WTC11 (cell line): Measurements from ENCODE around the gene PGM2L1. TPM values are rescaled to one million over a fixed set of nuclear protein-coding genes. Genes with fewer than 3 reads are reported as not detected.

Source experiments
- ATAC-seq: fragments of 200-7000 bp; cut with Tn5 transposase; 2 replicates; pipeline ENCODE4 v1.10.0; 2021; ENCODE audit warnings: mild to moderate bottlenecking, moderate library complexity
- CTCF ChIA-PET: fragments of 300-600 bp; sonication (Branson Sonifier 250); formaldehyde crosslinking; loops from one replicate; lab custom pipeline; 2021; ENCODE audit warnings: antibody characterized with exemption; lab: Charles Lee
- POLR2A ChIA-PET: fragments of 350-600 bp; sonication (Branson Sonifier 250); formaldehyde crosslinking; loops from one replicate; lab custom pipeline; 2021; ENCODE audit warnings: antibody characterized with exemption; lab: Charles Lee
- DNase-seq: peaks from one replicate; pipeline ENCODE4 v3.0.0; 2021; ENCODE audit warnings: low spot score
- H3K27ac Mint-ChIP-seq: 2 replicates; pipeline ENCODE4 v1.8.0; 2021; ENCODE audit warnings: mixed read lengths
- H3K27me3 Mint-ChIP-seq: 2 replicates; pipeline ENCODE4 v1.8.0; 2021; ENCODE audit warnings: low read depth, mild to moderate bottlenecking, moderate library complexity, mixed read lengths
- H3K36me3 Mint-ChIP-seq: 2 replicates; pipeline ENCODE4 v1.8.0; 2021; ENCODE audit warnings: mixed read lengths
- H3K4me1 Mint-ChIP-seq: 2 replicates; pipeline ENCODE4 v1.8.0; 2022; ENCODE audit warnings: mixed read lengths
- H3K4me3 Mint-ChIP-seq: 2 replicates; pipeline ENCODE4 v1.8.0; 2021; ENCODE audit warnings: mild to moderate bottlenecking, moderate library complexity, mixed read lengths
- H3K9me3 Mint-ChIP-seq: 2 replicates; pipeline ENCODE4 v1.8.0; 2021; ENCODE audit warnings: mixed read lengths
- AFF4 ChIP-seq: sonication (generic); formaldehyde crosslinking; IDR thresholded peaks from 2 replicates; pipeline ENCODE4 v1.8.1; 2023; ENCODE audit warnings: mild to moderate bottlenecking, missing genetic modification reagents, borderline replicate concordance
- ATF1 ChIP-seq: sonication (generic); formaldehyde crosslinking; IDR thresholded peaks from 2 replicates; pipeline ENCODE4 v1.8.1; 2023; ENCODE audit warnings: mild to moderate bottlenecking, moderate library complexity, missing genetic modification reagents
- ATF6 ChIP-seq: sonication (generic); formaldehyde crosslinking; IDR thresholded peaks from 2 replicates; pipeline ENCODE4 v1.8.1; 2023; ENCODE audit warnings: mild to moderate bottlenecking, missing genetic modification reagents
- EMX1 ChIP-seq: fragments of 250-450 bp; sonication (Bioruptor Pico); IDR thresholded peaks from 2 replicates; pipeline ENCODE4 v1.8.0; 2021; ENCODE audit warnings: mild to moderate bottlenecking
- ESRRA ChIP-seq: sonication (generic); formaldehyde crosslinking; IDR thresholded peaks from 2 replicates; pipeline ENCODE4 v1.8.1; 2022; ENCODE audit warnings: mild to moderate bottlenecking, missing genetic modification reagents, borderline replicate concordance
- FOXK1 ChIP-seq: sonication (generic); formaldehyde crosslinking; IDR thresholded peaks from 2 replicates; pipeline ENCODE4 v1.8.0; 2022; ENCODE audit warnings: mild to moderate bottlenecking, moderate library complexity, missing genetic modification reagents
- MAX ChIP-seq: sonication (generic); formaldehyde crosslinking; IDR thresholded peaks from 2 replicates; pipeline ENCODE4 v1.8.0; 2022; ENCODE audit warnings: mild to moderate bottlenecking, missing genetic modification reagents
- MXD4 ChIP-seq: fragments of 250-450 bp; sonication (Bioruptor Pico); IDR thresholded peaks from 2 replicates; pipeline ENCODE4 v1.8.0; 2021; ENCODE audit warnings: mild to moderate bottlenecking, moderate library complexity, borderline replicate concordance
- NFATC4 ChIP-seq: fragments of 250-450 bp; sonication (Bioruptor Pico); IDR thresholded peaks from 2 replicates; pipeline ENCODE4 v1.9.0; 2021; ENCODE audit warnings: mild to moderate bottlenecking
- NFE2L1 ChIP-seq: sonication (generic); formaldehyde crosslinking; IDR thresholded peaks from 2 replicates; pipeline ENCODE4 v1.8.1; 2023; ENCODE audit warnings: missing genetic modification reagents
- OVOL2 ChIP-seq: fragments of 250-450 bp; sonication (Bioruptor Pico); IDR thresholded peaks from 2 replicates; pipeline ENCODE4 v1.9.0; 2021; ENCODE audit warnings: mild to moderate bottlenecking, borderline replicate concordance
- SP1 ChIP-seq: sonication (generic); formaldehyde crosslinking; conservative IDR thresholded peaks from 2 replicates; pipeline ENCODE4 v1.8.1; 2022; ENCODE audit warnings: missing genetic modification reagents
- TEAD4 ChIP-seq: sonication (generic); formaldehyde crosslinking; IDR thresholded peaks from 2 replicates; pipeline ENCODE4 v1.8.0; 2022; ENCODE audit warnings: mild to moderate bottlenecking, missing genetic modification reagents
- TP53 ChIP-seq: sonication (generic); formaldehyde crosslinking; IDR thresholded peaks from 2 replicates; pipeline ENCODE4 v1.8.1; 2023; ENCODE audit warnings: mild to moderate bottlenecking, missing genetic modification reagents
- ZBTB21 ChIP-seq: sonication (generic); formaldehyde crosslinking; IDR thresholded peaks from 2 replicates; pipeline ENCODE4 v1.8.1; 2023; ENCODE audit warnings: mild to moderate bottlenecking, missing genetic modification reagents, borderline replicate concordance
- ZNF121 ChIP-seq: sonication (generic); formaldehyde crosslinking; IDR thresholded peaks from 2 replicates; pipeline ENCODE4 v1.8.0; 2023; ENCODE audit warnings: missing genetic modification reagents
- ZNF138 ChIP-seq: sonication (generic); formaldehyde crosslinking; conservative IDR thresholded peaks from 2 replicates; pipeline ENCODE4 v1.8.1; 2022; ENCODE audit warnings: mild to moderate bottlenecking, moderate library complexity, missing genetic modification reagents
- ZNF263 ChIP-seq: sonication (generic); formaldehyde crosslinking; IDR thresholded peaks from 2 replicates; pipeline ENCODE4 v1.8.1; 2022; ENCODE audit warnings: low read depth, mild to moderate bottlenecking, moderate library complexity, missing genetic modification reagents
- ZNF396 ChIP-seq: fragments of 250-450 bp; sonication (Bioruptor Pico); IDR thresholded peaks from 2 replicates; pipeline ENCODE4 v1.8.0; 2021; ENCODE audit warnings: mild to moderate bottlenecking, moderate library complexity, borderline replicate concordance
- ZNF416 ChIP-seq: fragments of 250-450 bp; sonication (Bioruptor Pico); IDR thresholded peaks from 2 replicates; pipeline ENCODE4 v1.9.0; 2021; ENCODE audit warnings: mild to moderate bottlenecking, inconsistent platforms
- total RNA-seq: library from RNA; stranded (reverse); gene quantifications from 3 replicates; pipeline ENCODE4 v1.2.3, GENCODE V29; 2021
- TF ChIP-seq, protein P1 (sequence below): sonication (generic); formaldehyde crosslinking; IDR thresholded peaks from 2 replicates; pipeline ENCODE4 v1.8.1; 2022; ENCODE audit warnings: mild to moderate bottlenecking, moderate library complexity, missing genetic modification reagents
- TF ChIP-seq, protein P2 (sequence below): fragments of 250-450 bp; sonication (Bioruptor Pico); conservative IDR thresholded peaks from 2 replicates; pipeline ENCODE4 v1.9.0; 2021; ENCODE audit warnings: mild to moderate bottlenecking
- TF ChIP-seq, protein P3 (sequence below): sonication (generic); formaldehyde crosslinking; IDR thresholded peaks from 2 replicates; pipeline ENCODE4 v1.8.1; 2023; ENCODE audit warnings: mild to moderate bottlenecking, moderate library complexity, missing genetic modification reagents
- TF ChIP-seq, protein P4 (sequence below): sonication (generic); formaldehyde crosslinking; IDR thresholded peaks from 2 replicates; pipeline ENCODE4 v1.8.1; 2023; ENCODE audit warnings: mild to moderate bottlenecking, missing genetic modification reagents, moderate library complexity
- TF ChIP-seq, protein P5 (sequence below): sonication (generic); formaldehyde crosslinking; IDR thresholded peaks from 2 replicates; pipeline ENCODE4 v1.8.0; 2022; ENCODE audit warnings: mild to moderate bottlenecking, missing genetic modification reagents

PGM2L1 gene
- total RNA-seq, 1 experiment from 2014 or later = 34.1 TPM

DNA sequence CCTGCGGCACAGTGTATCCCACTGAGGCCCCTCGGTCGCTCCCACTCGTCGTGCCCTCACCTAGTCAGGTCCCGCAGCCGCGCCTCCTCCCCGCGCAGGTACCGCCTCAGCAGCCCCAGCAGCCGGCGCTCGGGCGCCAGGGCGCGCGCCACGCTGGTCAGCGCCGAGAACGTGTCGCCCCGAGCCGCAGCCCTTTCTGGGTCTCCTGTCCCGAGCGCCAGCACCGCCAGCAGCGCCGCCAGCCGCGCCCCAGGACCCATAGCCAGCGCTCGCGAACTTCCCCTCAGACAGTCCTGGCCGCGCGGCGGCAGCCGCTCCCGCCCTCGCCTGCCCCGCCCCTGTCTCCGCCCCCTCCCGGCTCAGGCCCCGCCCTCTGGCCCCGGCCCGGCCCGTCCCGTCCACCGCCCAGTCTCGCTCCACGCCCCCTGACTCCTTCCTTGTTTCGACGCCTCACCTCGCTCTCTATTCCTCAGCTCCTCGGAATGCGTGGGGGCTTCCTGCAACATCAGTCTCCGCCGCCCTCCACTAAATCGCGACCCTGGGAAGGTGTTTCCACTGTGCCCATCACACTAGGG lies 86.8 kb downstream of the PGM2L1 start, which contains the start of gene P4HA3 (continued):
- TF ChIP-seq AFF4 (CRISPR knock-in tag) (no peak), MAX (CRISPR knock-in tag) (peak; percentile 83), ZNF121 (no peak), ESRRA (CRISPR knock-in tag) (no peak), SP1 (CRISPR knock-in tag) (peak; percentile 83), ZNF416 (CRISPR knock-in tag) (no peak), NFATC4 (CRISPR knock-in tag) (no peak), NFE2L1 (CRISPR knock-in tag) (no peak), ZNF396 (CRISPR knock-in tag) (no peak)
- TF ChIP-seq, protein P1, sequence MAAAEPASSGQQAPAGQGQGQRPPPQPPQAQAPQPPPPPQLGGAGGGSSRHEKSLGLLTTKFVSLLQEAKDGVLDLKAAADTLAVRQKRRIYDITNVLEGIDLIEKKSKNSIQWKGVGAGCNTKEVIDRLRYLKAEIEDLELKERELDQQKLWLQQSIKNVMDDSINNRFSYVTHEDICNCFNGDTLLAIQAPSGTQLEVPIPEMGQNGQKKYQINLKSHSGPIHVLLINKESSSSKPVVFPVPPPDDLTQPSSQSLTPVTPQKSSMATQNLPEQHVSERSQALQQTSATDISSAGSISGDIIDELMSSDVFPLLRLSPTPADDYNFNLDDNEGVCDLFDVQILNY (CRISPR knock-in tag) = 0 out of 2 replicates have a peak, but pooled peaks have one; percentile 34
- TF ChIP-seq, protein P2, sequence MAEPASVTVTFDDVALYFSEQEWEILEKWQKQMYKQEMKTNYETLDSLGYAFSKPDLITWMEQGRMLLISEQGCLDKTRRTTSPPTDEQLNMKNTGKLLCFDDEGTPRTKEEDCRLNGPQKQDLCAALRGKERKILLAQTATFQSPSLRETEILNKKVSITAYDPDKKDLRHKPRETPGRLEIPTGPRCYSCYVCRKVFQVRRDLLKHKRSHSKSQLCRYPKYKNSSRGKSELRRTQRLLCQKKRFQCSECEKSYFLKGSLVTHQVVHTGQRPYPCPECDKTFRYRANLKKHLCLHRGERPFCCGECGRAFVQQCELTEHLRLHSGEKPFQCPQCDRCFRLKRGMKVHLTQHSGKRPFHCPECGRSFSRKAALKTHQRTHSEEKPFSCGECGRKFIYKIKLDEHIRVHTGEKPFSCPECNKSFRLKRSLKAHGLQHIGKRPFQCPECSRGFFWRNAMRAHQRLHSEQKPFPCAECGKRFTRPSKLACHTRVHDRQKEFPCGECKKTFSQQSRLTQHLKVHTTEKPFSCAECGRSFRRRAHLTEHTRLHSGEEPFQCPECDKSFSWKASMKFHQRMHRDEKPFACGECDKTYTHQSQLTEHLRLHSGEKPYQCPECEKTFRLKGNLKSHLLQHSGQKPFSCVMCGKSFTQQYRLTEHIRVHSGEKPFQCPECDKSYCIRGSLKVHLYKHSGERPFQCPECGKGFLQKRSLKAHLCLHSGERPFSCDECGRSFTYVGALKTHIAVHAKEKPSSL = no peak
- TF ChIP-seq, protein P3, sequence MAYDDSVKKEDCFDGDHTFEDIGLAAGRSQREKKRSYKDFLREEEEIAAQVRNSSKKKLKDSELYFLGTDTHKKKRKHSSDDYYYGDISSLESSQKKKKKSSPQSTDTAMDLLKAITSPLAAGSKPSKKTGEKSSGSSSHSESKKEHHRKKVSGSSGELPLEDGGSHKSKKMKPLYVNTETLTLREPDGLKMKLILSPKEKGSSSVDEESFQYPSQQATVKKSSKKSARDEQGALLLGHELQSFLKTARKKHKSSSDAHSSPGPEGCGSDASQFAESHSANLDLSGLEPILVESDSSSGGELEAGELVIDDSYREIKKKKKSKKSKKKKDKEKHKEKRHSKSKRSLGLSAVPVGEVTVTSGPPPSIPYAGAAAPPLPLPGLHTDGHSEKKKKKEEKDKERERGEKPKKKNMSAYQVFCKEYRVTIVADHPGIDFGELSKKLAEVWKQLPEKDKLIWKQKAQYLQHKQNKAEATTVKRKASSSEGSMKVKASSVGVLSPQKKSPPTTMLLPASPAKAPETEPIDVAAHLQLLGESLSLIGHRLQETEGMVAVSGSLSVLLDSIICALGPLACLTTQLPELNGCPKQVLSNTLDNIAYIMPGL (CRISPR knock-in tag) = 0 out of 2 replicates have a peak, but pooled peaks have one; percentile 52

- peaks cover 9% of the 10 kb centered on the region for H3K4me1 Mint-ChIP-seq
- peaks cover 67% of the 10 kb centered on the region for H3K27me3 Mint-ChIP-seq
- ATAC-seq (no peak), DNase-seq (no peak)
- POLR2A ChIA-PET = no interaction called here
- H3K9me3 Mint-ChIP-seq = no peaks in the 10 kb centered on the region
- H3K27ac Mint-ChIP-seq = no peak overlapping the region
- peak overlapping the region; percentile 63 for H3K4me3 Mint-ChIP-seq
- H3K36me3 Mint-ChIP-seq = no peaks in the 10 kb centered on the region
- CTCF ChIA-PET = interaction anchor here (0.9 to 1.0 kb wide), 2 partner anchors 11 to 56 kb away, joined by 4 to 7 read pairs; no protein-coding TSS in a partner anchor
- no peak for TF ChIP-seq ATF1 (CRISPR knock-in tag)
- no peak for TF ChIP-seq OVOL2 (CRISPR knock-in tag)
- no peak for TF ChIP-seq ZBTB21 (CRISPR knock-in tag)
- TF ChIP-seq TP53 (CRISPR knock-in tag) = no peak
- TF ChIP-seq, protein P4, sequence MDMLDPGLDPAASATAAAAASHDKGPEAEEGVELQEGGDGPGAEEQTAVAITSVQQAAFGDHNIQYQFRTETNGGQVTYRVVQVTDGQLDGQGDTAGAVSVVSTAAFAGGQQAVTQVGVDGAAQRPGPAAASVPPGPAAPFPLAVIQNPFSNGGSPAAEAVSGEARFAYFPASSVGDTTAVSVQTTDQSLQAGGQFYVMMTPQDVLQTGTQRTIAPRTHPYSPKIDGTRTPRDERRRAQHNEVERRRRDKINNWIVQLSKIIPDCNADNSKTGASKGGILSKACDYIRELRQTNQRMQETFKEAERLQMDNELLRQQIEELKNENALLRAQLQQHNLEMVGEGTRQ = no peak
- no peak for TF ChIP-seq ZNF263
- TF ChIP-seq FOXK1 (CRISPR knock-in tag) = no peak
- no peak for TF ChIP-seq ZNF138 (CRISPR knock-in tag)
- TF ChIP-seq, protein P5, sequence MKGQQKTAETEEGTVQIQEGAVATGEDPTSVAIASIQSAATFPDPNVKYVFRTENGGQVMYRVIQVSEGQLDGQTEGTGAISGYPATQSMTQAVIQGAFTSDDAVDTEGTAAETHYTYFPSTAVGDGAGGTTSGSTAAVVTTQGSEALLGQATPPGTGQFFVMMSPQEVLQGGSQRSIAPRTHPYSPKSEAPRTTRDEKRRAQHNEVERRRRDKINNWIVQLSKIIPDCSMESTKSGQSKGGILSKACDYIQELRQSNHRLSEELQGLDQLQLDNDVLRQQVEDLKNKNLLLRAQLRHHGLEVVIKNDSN = no peak
- TF ChIP-seq ATF6 = no peak
- no peak for TF ChIP-seq EMX1 (CRISPR knock-in tag)
- no peak for TF ChIP-seq MXD4 (CRISPR knock-in tag)
- TF ChIP-seq TEAD4 (CRISPR knock-in tag) = no peak
Observed at GRCh38 chr11:74310857-74311256, 87.4 kb downstream of the PGM2L1 start.
